ENCODE results near the gene NKIRAS1.

The NKIRAS1 gene

GRCh38 chr3:23880703-23881339 lies 36.0 kb downstream of the NKIRAS1 start:
- POLR2A ChIA-PET = interaction anchor here (0.7 to 0.9 kb wide), 2 partner anchors 36 to 1020 kb away, joined by 3 to 4 read pairs; partner anchors contain the start of genes NKIRAS1 and RPL15

GRCh38 chr3:23879485-23879884 lies 37.3 kb downstream of the NKIRAS1 start:
- Histone ChIP-seq H3K27ac (ENCODE audit: extremely low read depth, low read depth, low read length) (no peak overlapping the region), H3K4me3 (ENCODE audit: low read depth, low read length) (no peak overlapping the region), H3K9me3 (ENCODE audit: control insufficient read depth, insufficient read depth, low read depth, low read length) (no peaks in the 10 kb centered on the region), H3K36me3 (ENCODE audit: control insufficient read depth in 2 of 2, insufficient read depth in 1 of 2, low read length in 2 of 2) (peaks cover 0 to 25% of the 10 kb centered on the region in 2 experiments; a peak in 1 of 3 replicates), H3K4me1 (ENCODE audit: control insufficient read depth, insufficient read depth, low read length) (no peaks in the 10 kb centered on the region)
- TF ChIP-seq ZNF580 (tag by site-specific recombination; IDR thresholded peaks at IDR 0.05) (no peak), ATF2 (tag by site-specific recombination; IDR thresholded peaks at IDR 0.05; ENCODE audit: low read depth) (no peak), ZNF654 (tag by site-specific recombination; IDR thresholded peaks at IDR 0.05; ENCODE audit: low read depth) (no peak), ZFP3 (tag by site-specific recombination; IDR thresholded peaks at IDR 0.05; ENCODE audit: low read depth) (no peak)
- POLR2A ChIA-PET = no interaction called here
- CTCF ChIA-PET = interaction anchor here (0.6 kb wide), 1 partner anchor 70 kb away, joined by 3 read pairs; no protein-coding TSS in a partner anchor

More at GRCh38 chr3:23880703-23881339, 36.0 kb downstream of the NKIRAS1 start:
- H3K36me3 ChIP-seq (ENCODE audit: control insufficient read depth in 2 of 2, insufficient read depth in 1 of 2, low read length in 2 of 2) = peaks cover 0 to 25% of the 10 kb centered on the region in 2 experiments; a peak in 1 of 3 replicates
- H3K27ac ChIP-seq (ENCODE audit: extremely low read depth, low read depth, low read length) = no peak overlapping the region
- H3K4me3 ChIP-seq (ENCODE audit: low read depth, low read length) = no peak overlapping the region
- H3K4me1 ChIP-seq (ENCODE audit: control insufficient read depth, insufficient read depth, low read length) = no peaks in the 10 kb centered on the region
- no peaks in the 10 kb centered on the region for H3K9me3 ChIP-seq (ENCODE audit: control insufficient read depth, insufficient read depth, low read depth, low read length)
- TF ChIP-seq BCL11B (tag by site-specific recombination; IDR thresholded peaks at IDR 0.05; ENCODE audit: low read depth) (no peak), REPIN1 (tag by site-specific recombination; IDR thresholded peaks at IDR 0.05; ENCODE audit: low read depth) (no peak), REST (tag by site-specific recombination; IDR thresholded peaks at IDR 0.05) (no peak), ZBTB8A (tag by site-specific recombination; IDR thresholded peaks at IDR 0.05) (no peak), ZNF529 (tag by site-specific recombination; IDR thresholded peaks at IDR 0.05; ENCODE audit: insufficient replicate concordance) (no peak), ZNF558 (tag by site-specific recombination; IDR thresholded peaks at IDR 0.05) (no peak), ZNF394 (tag by site-specific recombination; IDR thresholded peaks at IDR 0.05; ENCODE audit: borderline replicate concordance) (no peak), AEBP2 (tag by site-specific recombination; IDR thresholded peaks at IDR 0.05; ENCODE audit: borderline replicate concordance) (no peak), ZBTB20 (tag by site-specific recombination; IDR thresholded peaks at IDR 0.05) (no peak), ZNF148 (tag by site-specific recombination; IDR thresholded peaks at IDR 0.05; ENCODE audit: borderline replicate concordance) (no peak), ZNF24 (tag by site-specific recombination; IDR thresholded peaks at IDR 0.05) (no peak)
- CTCF ChIA-PET = interaction anchor here (0.7 kb wide), 1 partner anchor 9 kb away, joined by 4 read pairs; no protein-coding TSS in a partner anchor
